Superior temporal gyrus (tissue), 1 donor: Measurements from ENCODE around the gene KRT6A.
"Not testable (repeated sequence)": the region's sequence is repeated elsewhere in the genome, so short reads cannot be mapped to it uniquely, and the experiment has no call there.

Experiments used
- DNase-seq: peaks from one replicate; pipeline ENCODE4 v3.0.0-alpha.2; 2016; ENCODE audit errors: extremely low spot score

The KRT6A gene

GRCh38 chr12:52502877-52503276 lies 9.8 kb upstream of the KRT6A start:
- DNase-seq = no peak

GRCh38 chr12:52501490-52501889 lies 8.4 kb upstream of the KRT6A start:
- no peak for DNase-seq

GRCh38 chr12:52500574-52500973 lies 7.5 kb upstream of the KRT6A start:
- not testable (repeated sequence) for DNase-seq

- no peak for DNase-seq
These were observed 6.9 kb upstream of the KRT6A start for GRCh38 chr12:52499806-52500560.

GRCh38 chr12:52498946-52499345 lies 5.9 kb upstream of the KRT6A start:
- no peak for DNase-seq

- no peak for DNase-seq
These were observed 4.9 kb upstream of the KRT6A start for GRCh38 chr12:52497975-52498374.

- DNase-seq = no peak
These were observed 3.6 kb upstream of the KRT6A start for GRCh38 chr12:52496590-52497071.

GRCh38 chr12:52496054-52496453 lies 3.0 kb upstream of the KRT6A start:
- no peak for DNase-seq

- DNase-seq = no peak
These were observed 2.3 kb upstream of the KRT6A start for GRCh38 chr12:52495389-52495788.

- DNase-seq = peak; percentile 52
These were observed 1.5 kb upstream of the KRT6A start for GRCh38 chr12:52494518-52494917.

- DNase-seq = no peak
These were observed 1.0 kb upstream of the KRT6A start for GRCh38 chr12:52494100-52494499.

GRCh38 chr12:52492405-52492804 lies 652 bp downstream of the KRT6A start:
- not testable (repeated sequence) for DNase-seq

- DNase-seq = not testable (repeated sequence)
These were observed 1.6 kb downstream of the KRT6A start for GRCh38 chr12:52491495-52491894.

GRCh38 chr12:52488736-52489135 lies 4.3 kb downstream of the KRT6A start:
- no peak for DNase-seq

- DNase-seq = not testable (repeated sequence)
These were observed 5.2 kb downstream of the KRT6A start for GRCh38 chr12:52487744-52488443.

- no peak for DNase-seq
These were observed 5.8 kb downstream of the KRT6A start for GRCh38 chr12:52487211-52487610.

GRCh38 chr12:52486166-52487105 lies 6.6 kb downstream of the KRT6A start:
- no peak for DNase-seq

GRCh38 chr12:52480073-52480472 lies 13.0 kb downstream of the KRT6A start:
- DNase-seq = no peak

GRCh38 chr12:52477651-52478050 lies 15.4 kb downstream of the KRT6A start:
- no peak for DNase-seq

GRCh38 chr12:52474212-52474611 lies 18.8 kb downstream of the KRT6A start:
- no peak for DNase-seq

- DNase-seq = no peak
These were observed 19.3 kb downstream of the KRT6A start, which contains the start of gene KRT6C for GRCh38 chr12:52473768-52474167. Gene KRT6C (minus strand): TSS chr12:52473805. CDS start chr12:52473737, 68 bp downstream.

- no peak for DNase-seq
These were observed 23.2 kb downstream of the KRT6A start for GRCh38 chr12:52469853-52470252.
